Keratinocyte (primary cell): ENCODE data around the gene UBE2R2. TPM values are rescaled to one million over a fixed set of nuclear protein-coding genes. Genes with fewer than 3 reads are reported as not detected.
"Not testable (repeated sequence)": the region's sequence is repeated elsewhere in the genome, so short reads cannot be mapped to it uniquely, and the experiment has no call there.

Experiments used
- DNase-seq: peaks from one replicate; pipeline ENCODE4 v3.0.0-alpha.2; 2011; ENCODE audit warnings: low read depth, missing footprints, low spot score
- FAIRE-seq: peaks from 2 replicates; lab custom pipeline; 2011; peaks lifted over from hg19 to GRCh38; lab: Jason Lieb, UNC
- H2AFZ ChIP-seq: 2 replicates; pipeline ENCODE4 v1.6.0; 2012; ENCODE audit warnings: low read length, control low read depth, inconsistent platforms; ENCODE audit not compliant: control insufficient read depth
- H3K27ac ChIP-seq: 2 replicates; pipeline ENCODE4 v1.5.1; 2011; ENCODE audit warnings: low read length; ENCODE audit not compliant: control insufficient read depth, insufficient read depth
- H3K27me3 ChIP-seq: 3 replicates; pipeline ENCODE4 v1.6.0; 2011; ENCODE audit warnings: low read length; ENCODE audit not compliant: control insufficient read depth, insufficient read depth; ENCODE audit errors: extremely low read depth
- H3K36me3 ChIP-seq, 2 experiments: 2 replicates in 1 of 2; 3 replicates in 1 of 2; pipeline ENCODE4 v1.5.1; 2011; ENCODE audit warnings: low read length in 2 of 2, mild to moderate bottlenecking in 1 of 2; ENCODE audit not compliant: control insufficient read depth in 2 of 2, insufficient read depth in 2 of 2; ENCODE audit errors: extremely low read depth in 1 of 2
- H3K4me1 ChIP-seq: 3 replicates; pipeline ENCODE4 v1.5.1; 2011; ENCODE audit warnings: low read length; ENCODE audit not compliant: control insufficient read depth, insufficient read depth; ENCODE audit errors: extremely low read depth
- H3K4me2 ChIP-seq: 3 replicates; pipeline ENCODE4 v1.6.0; 2011; ENCODE audit warnings: low read depth, low read length; ENCODE audit not compliant: control insufficient read depth, insufficient read depth; ENCODE audit errors: extremely low read depth
- H3K4me3 ChIP-seq, 3 experiments: fragments of 200-600 bp in 1 of 3; sonication (generic) in 1 of 3; 2 replicates in 2 of 3; 3 replicates in 1 of 3; pipeline ENCODE4 v1.5.1; 2011 to 2016; ENCODE audit warnings: low read length in 3 of 3, mild to moderate bottlenecking in 3 of 3, control low read depth in 2 of 3, inconsistent platforms in 1 of 3, low read depth in 1 of 3, mixed read lengths in 1 of 3, mixed run types in 1 of 3, moderate library complexity in 1 of 3; ENCODE audit not compliant: control insufficient read depth in 2 of 3, insufficient read depth in 2 of 3; ENCODE audit errors: extremely low read depth in 1 of 3
- H3K79me2 ChIP-seq: 2 replicates; pipeline ENCODE4 v1.6.0; 2012; ENCODE audit warnings: low read length; ENCODE audit not compliant: control insufficient read depth, insufficient read depth
- H3K9ac ChIP-seq: 3 replicates; pipeline ENCODE4 v1.6.0; 2011; ENCODE audit warnings: low read length; ENCODE audit not compliant: control insufficient read depth, insufficient read depth; ENCODE audit errors: extremely low read depth
- H3K9me1 ChIP-seq: 3 replicates; pipeline ENCODE4 v1.6.0; 2011; ENCODE audit warnings: low read length; ENCODE audit not compliant: control insufficient read depth, insufficient read depth; ENCODE audit errors: extremely low read depth
- H3K9me3 ChIP-seq: 2 replicates; pipeline ENCODE4 v1.5.1; 2012; ENCODE audit warnings: low read depth, low read length; ENCODE audit not compliant: control insufficient read depth
- H4K20me1 ChIP-seq: 3 replicates; pipeline ENCODE4 v1.6.0; 2011; ENCODE audit warnings: low read length; ENCODE audit not compliant: control insufficient read depth, insufficient read depth; ENCODE audit errors: extremely low read depth
- EZH2 ChIP-seq: IDR thresholded peaks from one replicate; pipeline ENCODE4 v1.6.1; 2012; ENCODE audit warnings: inconsistent platforms, mild to moderate bottlenecking, low read length, moderate library complexity
- dilution Hi-C: fragments of 300-500 bp; cut with MboI; formaldehyde crosslinking; loops from one replicate; pipeline ENCODE4 v1.7.0; 2020; ENCODE audit warnings: low sequenced_read_pairs; ENCODE audit not compliant: extremely low pct_ligation_motif_present
- polyA plus RNA-seq, 5 experiments: library from polyadenylated mRNA; depleted of rRNA in 3 of 5; stranded (reverse) in 3 of 5; stranded (forward) in 1 of 5; unstranded in 1 of 5; fragments of >200 nt; gene quantifications; 1 replicate in 1 of 5; 2 replicates in 3 of 5; 3 replicates in 1 of 5; pipeline versions ENCODE4 v1.2.1 to v1.2.3, GENCODE V29; 2011 to 2012; ENCODE audit warnings: missing spikeins in 2 of 5, low read depth in 1 of 5, low replicate concordance in 1 of 5
- TF ChIP-seq, protein P1 (sequence below), 3 experiments: IDR thresholded peaks in 1 of 3; conservative IDR thresholded peaks in 1 of 3; optimal IDR thresholded peaks in 1 of 3; 2 replicates in 2 of 3; 3 replicates in 1 of 3; pipeline versions ENCODE3 to v1.5.1; 2011; ENCODE audit warnings: low read length in 3 of 3, mild to moderate bottlenecking in 3 of 3, moderate library complexity in 2 of 3, control low read depth in 1 of 3, inconsistent platforms in 1 of 3; ENCODE audit not compliant: insufficient read depth in 2 of 3; ENCODE audit errors: extremely low read depth in 1 of 3

UBE2R2 gene
- polyA plus RNA-seq, 1 donor (not counting 4 experiments of a cell fraction or from before 2014, with no cell fraction given): 20.5 TPM

DNA sequence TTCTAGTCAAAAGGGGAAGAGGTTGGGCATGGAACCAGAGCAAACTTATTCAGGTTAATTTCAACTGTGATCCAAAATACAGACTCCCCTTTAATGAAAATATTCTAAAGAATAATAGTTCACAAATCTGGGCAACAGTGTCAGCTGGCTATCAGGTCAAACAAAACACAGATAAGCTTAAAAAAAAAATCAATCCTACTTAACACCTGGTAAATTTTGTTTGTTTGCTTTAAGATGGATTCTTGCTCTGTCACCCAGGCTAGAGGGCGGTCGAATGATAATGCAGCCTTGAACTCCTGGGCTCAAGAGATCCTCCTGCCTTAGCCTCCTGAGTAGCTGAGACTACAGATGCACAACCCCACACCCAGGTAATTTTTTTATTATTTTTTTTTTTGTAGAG is 142.8 kb downstream of the UBE2R2 start:
- no peaks in the 10 kb centered on the region for H3K4me1 ChIP-seq
- no peaks in the 10 kb centered on the region for H3K9me3 ChIP-seq
- H3K27me3 ChIP-seq: no peaks in the 10 kb centered on the region
- no peak overlapping the region for H3K4me3 ChIP-seq
- no peak overlapping the region for H3K9ac ChIP-seq
- dilution Hi-C loops: no loop called here
- no peak overlapping the region for H3K4me2 ChIP-seq
- FAIRE-seq: no peak
- no peak for TF ChIP-seq EZH2
- TF ChIP-seq, protein P1, sequence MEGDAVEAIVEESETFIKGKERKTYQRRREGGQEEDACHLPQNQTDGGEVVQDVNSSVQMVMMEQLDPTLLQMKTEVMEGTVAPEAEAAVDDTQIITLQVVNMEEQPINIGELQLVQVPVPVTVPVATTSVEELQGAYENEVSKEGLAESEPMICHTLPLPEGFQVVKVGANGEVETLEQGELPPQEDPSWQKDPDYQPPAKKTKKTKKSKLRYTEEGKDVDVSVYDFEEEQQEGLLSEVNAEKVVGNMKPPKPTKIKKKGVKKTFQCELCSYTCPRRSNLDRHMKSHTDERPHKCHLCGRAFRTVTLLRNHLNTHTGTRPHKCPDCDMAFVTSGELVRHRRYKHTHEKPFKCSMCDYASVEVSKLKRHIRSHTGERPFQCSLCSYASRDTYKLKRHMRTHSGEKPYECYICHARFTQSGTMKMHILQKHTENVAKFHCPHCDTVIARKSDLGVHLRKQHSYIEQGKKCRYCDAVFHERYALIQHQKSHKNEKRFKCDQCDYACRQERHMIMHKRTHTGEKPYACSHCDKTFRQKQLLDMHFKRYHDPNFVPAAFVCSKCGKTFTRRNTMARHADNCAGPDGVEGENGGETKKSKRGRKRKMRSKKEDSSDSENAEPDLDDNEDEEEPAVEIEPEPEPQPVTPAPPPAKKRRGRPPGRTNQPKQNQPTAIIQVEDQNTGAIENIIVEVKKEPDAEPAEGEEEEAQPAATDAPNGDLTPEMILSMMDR (optimal IDR thresholded peaks at IDR 0.05 in 1 of 3, IDR thresholded peaks at IDR 0.05 in 1 of 3, conservative IDR thresholded peaks at IDR 0.05 in 1 of 3; ENCODE audit: extremely low read depth in 1 of 3, insufficient read depth in 2 of 3, low read length in 3 of 3): no peak
- H3K36me3 ChIP-seq: peaks cover 21 to 23% of the 10 kb centered on the region in 2 experiments
- DNase-seq: no peak
- H3K79me2 ChIP-seq: no peaks in the 10 kb centered on the region
- H3K27ac ChIP-seq: no peak overlapping the region
- no peak overlapping the region for H2AFZ ChIP-seq
- no peaks in the 10 kb centered on the region for H3K9me1 ChIP-seq
- H4K20me1 ChIP-seq: no peaks in the 10 kb centered on the region

DNA sequence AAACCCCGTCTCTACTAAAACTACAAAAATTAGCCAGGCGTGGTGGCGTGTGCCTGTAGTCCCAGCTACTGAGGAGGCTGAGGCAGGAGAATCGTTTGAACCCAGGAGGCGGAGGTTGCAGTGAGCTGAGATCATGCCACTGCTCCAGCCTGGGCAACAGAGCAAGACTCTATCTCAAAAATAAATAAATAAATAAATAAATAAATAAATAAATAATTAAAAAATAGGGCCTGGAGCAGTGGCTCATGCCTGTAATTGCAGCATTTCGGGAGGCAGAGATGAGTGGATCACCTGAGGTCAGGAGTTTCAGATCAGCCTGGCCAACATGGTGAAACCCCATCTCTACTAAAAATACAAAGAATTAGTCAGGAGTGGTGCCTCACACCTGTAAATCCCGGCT is 145.5 kb downstream of the UBE2R2 start:
- H3K9me1 ChIP-seq, H3K4me2 ChIP-seq, H3K27ac ChIP-seq, H3K79me2 ChIP-seq, FAIRE-seq, dilution Hi-C loops, H3K4me1 ChIP-seq, H3K9ac ChIP-seq, H3K4me3 ChIP-seq, H3K27me3 ChIP-seq, H4K20me1 ChIP-seq, H3K9me3 ChIP-seq, H2AFZ ChIP-seq, DNase-seq: not testable (repeated sequence)
- peaks cover 15 to 19% of the 10 kb centered on the region in 2 experiments for H3K36me3 ChIP-seq

DNA sequence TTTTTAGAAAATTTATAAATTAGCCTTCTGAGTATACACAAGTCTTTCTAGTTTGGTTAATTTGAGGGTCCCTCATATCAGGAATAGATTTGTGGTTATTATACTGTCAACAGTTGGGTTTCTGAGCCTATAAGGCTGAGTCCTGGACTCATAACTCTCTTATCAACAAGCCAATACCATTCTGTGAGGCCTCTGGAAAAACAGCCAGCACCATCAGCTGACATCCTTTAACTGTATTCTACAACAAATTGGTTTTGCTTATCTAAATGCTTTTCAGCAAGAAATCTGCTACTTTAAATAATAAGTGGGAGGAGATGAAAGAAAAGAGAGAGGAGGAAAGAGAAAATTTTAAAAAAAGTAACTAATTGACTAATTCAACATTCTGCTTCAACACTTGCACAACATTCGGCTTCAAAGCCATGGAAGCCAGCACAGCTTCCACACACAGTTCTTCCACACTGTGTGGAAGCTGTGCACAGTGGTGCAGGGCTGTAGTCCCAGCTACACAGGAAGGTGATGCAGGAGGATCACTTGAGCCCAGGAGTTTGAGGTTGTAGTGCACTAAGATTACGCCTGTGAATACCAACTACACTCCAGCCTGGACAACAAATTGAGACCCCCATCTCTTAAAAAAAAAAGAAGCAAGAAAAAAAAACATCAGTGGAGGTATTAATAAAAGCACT is 147.3 kb downstream of the UBE2R2 start:
- Histone ChIP-seq H3K36me3 (peaks cover 13 to 19% of the 10 kb centered on the region in 2 experiments), H2AFZ (no peak overlapping the region)
- FAIRE-seq: no peak

More for the DNA sequence above, 147.3 kb downstream of the UBE2R2 start:
- no peaks in the 10 kb centered on the region for H3K27me3 ChIP-seq
- H3K4me3 ChIP-seq: no peak overlapping the region
- H3K4me1 ChIP-seq: no peaks in the 10 kb centered on the region
- no peaks in the 10 kb centered on the region for H3K79me2 ChIP-seq
- no peak for TF ChIP-seq EZH2
- TF ChIP-seq, protein P1 (optimal IDR thresholded peaks at IDR 0.05 in 1 of 3, IDR thresholded peaks at IDR 0.05 in 1 of 3, conservative IDR thresholded peaks at IDR 0.05 in 1 of 3; ENCODE audit: extremely low read depth in 1 of 3, insufficient read depth in 2 of 3, low read length in 3 of 3): no peak
- no peaks in the 10 kb centered on the region for H3K9me1 ChIP-seq
- no peaks in the 10 kb centered on the region for H3K9me3 ChIP-seq
- H3K27ac ChIP-seq: no peak overlapping the region
- H3K9ac ChIP-seq: no peak overlapping the region
- dilution Hi-C loops: no loop called here
- H3K4me2 ChIP-seq: no peak overlapping the region
- no peak for DNase-seq
- peaks cover 2% of the 10 kb centered on the region for H4K20me1 ChIP-seq
